ENCODE data around the gene VDR.

- TF ChIP-seq EZH2 (IDR thresholded peaks at IDR 0.05; ENCODE audit: low read length) = no peak
- peak in 1 of 3 experiments; percentile 29 for TF ChIP-seq CTCF (optimal IDR thresholded peaks at IDR 0.05 in 1 of 3, IDR thresholded peaks at IDR 0.05 in 1 of 3, conservative IDR thresholded peaks at IDR 0.05 in 1 of 3; ENCODE audit: extremely low read depth in 1 of 3, insufficient read depth in 2 of 3, low read length in 3 of 3)
Observed at GRCh38 chr12:47903927-47904712, 674 bp downstream of the VDR start.
